Natural killer cell (primary cell): ENCODE data around the gene THBS1. TPM values are rescaled to one million over a fixed set of nuclear protein-coding genes. Genes with fewer than 3 reads are reported as not detected.
A peak's percentile ranks its signal among the peaks of the same experiment; 100 is the strongest.

ENCODE experiments used
- ATAC-seq, 3 donors: fragments of 150-1000 bp in 2 of 3; fragments of 200-7000 bp in 1 of 3; cut with Tn5 transposase; 1 replicate in 1 of 3; 2 replicates in 2 of 3; pipeline ENCODE4 v1.10.0; 2021; ENCODE audit warnings: mild to moderate bottlenecking in 2 of 3, moderate library complexity in 2 of 3
- DNase-seq, 2 donors: peaks; one replicate each; pipeline versions ENCODE4 v3.0.0 to v3.0.0-alpha.2; 2013 to 2021; ENCODE audit warnings: mixed read lengths in 1 of 2
- H3K27ac ChIP-seq: one replicate; pipeline ENCODE4 v1.5.1; 2013; ENCODE audit warnings: mild to moderate bottlenecking, low read length
- H3K27me3 ChIP-seq: one replicate; pipeline ENCODE4 v1.6.1; 2013; ENCODE audit warnings: low read length; ENCODE audit not compliant: control insufficient read depth, insufficient read depth
- H3K36me3 ChIP-seq: one replicate; pipeline ENCODE4 v1.6.1; 2013; ENCODE audit warnings: low read length; ENCODE audit not compliant: control insufficient read depth, insufficient read depth
- H3K4me1 ChIP-seq: one replicate; pipeline ENCODE4 v1.6.1; 2013; ENCODE audit warnings: low read length; ENCODE audit not compliant: control insufficient read depth, insufficient read depth
- H3K4me3 ChIP-seq: one replicate; pipeline ENCODE4 v1.5.1; 2013; ENCODE audit warnings: low read length
- H3K9me3 ChIP-seq: one replicate; pipeline ENCODE4 v1.6.1; 2013; ENCODE audit warnings: low read length; ENCODE audit not compliant: control insufficient read depth, insufficient read depth
- H3K27ac Mint-ChIP-seq, 2 donors: one replicate each; pipeline ENCODE4 v1.8.0; 2022; ENCODE audit warnings: mild to moderate bottlenecking in 2 of 2, mixed read lengths in 2 of 2, moderate library complexity in 1 of 2
- H3K27me3 Mint-ChIP-seq, 2 donors: one replicate each; pipeline ENCODE4 v1.8.0; 2022; ENCODE audit warnings: low read depth in 2 of 2, mixed read lengths in 2 of 2
- H3K36me3 Mint-ChIP-seq: one replicate; pipeline ENCODE4 v1.8.0; 2022; ENCODE audit warnings: mixed read lengths
- H3K4me1 Mint-ChIP-seq, 2 donors: one replicate each; pipeline ENCODE4 v1.8.0; 2022; ENCODE audit warnings: mixed read lengths in 2 of 2
- H3K4me3 Mint-ChIP-seq: one replicate; pipeline ENCODE4 v1.8.0; 2022; ENCODE audit warnings: mild to moderate bottlenecking, moderate library complexity, mixed read lengths
- H3K9me3 Mint-ChIP-seq, 2 donors: one replicate each; pipeline ENCODE4 v1.8.0; 2022; ENCODE audit warnings: mixed read lengths in 2 of 2
- WGBS: methylation state at CpG from one replicate; pipeline ENCODE4 v1.1.7; 2013; ENCODE audit warnings: missing lambda C conversion rate; ENCODE audit not compliant: insufficient coverage; 5-methylcytosine and 5-hydroxymethylcytosine counted together
- intact Hi-C: fragments of 100-400 bp; cut with micrococcal nuclease; formaldehyde crosslinking; loops from one replicate; pipeline ENCODE4 v1.14.2; 2022
- total RNA-seq, 4 donors: library from RNA; stranded (reverse); fragments of 120-200 nt in 1 of 4; gene quantifications; one replicate each; pipeline versions ENCODE4 v1.2.3 to v1.2.4, GENCODE V29; 2013 to 2022
- TF ChIP-seq, protein P1 (sequence below): fragments of 200-600 bp; IDR thresholded peaks from one replicate; pipeline ENCODE4 v1.8.0; 2022; ENCODE audit warnings: antibody characterized with exemption

The THBS1 gene
- total RNA-seq, 3 donors from 2014 or later (not counting 1 experiment from before 2014, with no cell fraction given): 27.1 to 43.3 (median 38.3) TPM

DNA sequence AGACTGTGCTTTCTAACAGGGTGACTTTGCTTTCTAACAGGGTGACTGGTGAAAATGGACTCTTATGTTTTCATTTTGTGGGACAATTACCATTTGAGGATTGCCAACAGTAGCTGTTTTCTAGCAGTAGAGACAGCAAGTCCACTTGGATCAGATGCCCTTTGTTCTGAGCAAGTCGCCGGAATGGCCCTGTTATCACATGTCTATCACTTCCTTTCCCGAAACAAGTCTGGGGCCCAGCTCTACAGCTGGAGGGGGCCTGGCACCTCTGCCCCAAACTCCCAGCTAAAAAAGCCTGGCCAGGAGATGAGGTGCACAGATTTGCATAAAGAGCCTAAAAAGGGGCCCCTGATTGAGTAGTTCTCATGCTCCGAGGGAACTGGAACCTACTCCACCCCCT is 44.6 kb downstream of the THBS1 start:
- H3K4me1 ChIP-seq: peaks cover 82% of the 10 kb centered on the region
- peaks cover 6% of the 10 kb centered on the region for H3K36me3 Mint-ChIP-seq
- peak overlapping the region; percentile 100 for H3K27ac ChIP-seq
- TF ChIP-seq, protein P1, sequence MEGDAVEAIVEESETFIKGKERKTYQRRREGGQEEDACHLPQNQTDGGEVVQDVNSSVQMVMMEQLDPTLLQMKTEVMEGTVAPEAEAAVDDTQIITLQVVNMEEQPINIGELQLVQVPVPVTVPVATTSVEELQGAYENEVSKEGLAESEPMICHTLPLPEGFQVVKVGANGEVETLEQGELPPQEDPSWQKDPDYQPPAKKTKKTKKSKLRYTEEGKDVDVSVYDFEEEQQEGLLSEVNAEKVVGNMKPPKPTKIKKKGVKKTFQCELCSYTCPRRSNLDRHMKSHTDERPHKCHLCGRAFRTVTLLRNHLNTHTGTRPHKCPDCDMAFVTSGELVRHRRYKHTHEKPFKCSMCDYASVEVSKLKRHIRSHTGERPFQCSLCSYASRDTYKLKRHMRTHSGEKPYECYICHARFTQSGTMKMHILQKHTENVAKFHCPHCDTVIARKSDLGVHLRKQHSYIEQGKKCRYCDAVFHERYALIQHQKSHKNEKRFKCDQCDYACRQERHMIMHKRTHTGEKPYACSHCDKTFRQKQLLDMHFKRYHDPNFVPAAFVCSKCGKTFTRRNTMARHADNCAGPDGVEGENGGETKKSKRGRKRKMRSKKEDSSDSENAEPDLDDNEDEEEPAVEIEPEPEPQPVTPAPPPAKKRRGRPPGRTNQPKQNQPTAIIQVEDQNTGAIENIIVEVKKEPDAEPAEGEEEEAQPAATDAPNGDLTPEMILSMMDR: no peak
- no peaks in the 10 kb centered on the region for H3K27me3 ChIP-seq
- no peaks in the 10 kb centered on the region for H3K27me3 Mint-ChIP-seq
- H3K9me3 ChIP-seq: peaks cover 6% of the 10 kb centered on the region
- H3K9me3 Mint-ChIP-seq: peaks cover 0 to 2% of the 10 kb centered on the region in 2 donors
- H3K27ac Mint-ChIP-seq: peak overlapping the region; percentile 100
- H3K36me3 ChIP-seq: no peaks in the 10 kb centered on the region
- no peak overlapping the region for H3K4me3 ChIP-seq
- DNase-seq: no peak
- peak overlapping the region; percentile 97 for H3K4me3 Mint-ChIP-seq
- no peak for ATAC-seq
- intact Hi-C loops: loop anchor here (2.0 to 10.0 kb wide), 3 partner anchors 41 to 1051 kb away; no protein-coding TSS in a partner anchor
- peaks cover 95 to 96% of the 10 kb centered on the region in 2 donors for H3K4me1 Mint-ChIP-seq
- 50% methylated on average over 4 of the region's 4 CpGs for WGBS

DNA sequence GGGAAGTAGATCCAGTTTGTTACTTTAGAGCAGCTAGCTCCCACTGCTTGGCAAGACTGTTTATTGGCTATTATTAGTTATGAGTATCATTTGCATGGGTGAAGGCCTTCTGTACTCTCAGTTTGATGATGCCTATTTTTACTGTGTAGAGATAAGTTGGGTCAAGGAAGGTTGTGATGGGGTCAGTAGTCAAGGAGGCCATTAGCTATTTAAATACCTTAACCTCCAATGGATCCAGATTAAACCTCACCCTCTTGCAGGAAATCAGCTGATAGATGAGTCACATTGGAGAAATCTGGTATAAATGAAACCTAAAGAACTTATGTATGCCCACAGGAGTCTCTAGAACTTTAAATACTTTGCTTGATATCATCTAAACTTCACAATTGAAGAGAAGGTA is 45.0 kb downstream of the THBS1 start:
- TF ChIP-seq, protein P1: no peak
- Mint-ChIP-seq H3K36me3 (peaks cover 6% of the 10 kb centered on the region), H3K4me3 (peak overlapping the region; percentile 97), H3K9me3 (peaks cover 0 to 2% of the 10 kb centered on the region in 2 donors), H3K27me3 (no peaks in the 10 kb centered on the region), H3K4me1 (peaks cover 99 to 100% of the 10 kb centered on the region in 2 donors), H3K27ac (peak overlapping the region; percentile 100)
- DNase-seq (peak in 1 of 2 donors; percentile 18), ATAC-seq (no peak)
- Histone ChIP-seq H3K9me3 (peaks cover 6% of the 10 kb centered on the region), H3K36me3 (no peaks in the 10 kb centered on the region), H3K4me1 (peaks cover 86% of the 10 kb centered on the region), H3K27ac (peak overlapping the region; percentile 100), H3K27me3 (no peaks in the 10 kb centered on the region), H3K4me3 (no peak overlapping the region)
- intact Hi-C loops: loop anchor here (2.0 to 10.0 kb wide), 3 partner anchors 41 to 1051 kb away; no protein-coding TSS in a partner anchor

DNA sequence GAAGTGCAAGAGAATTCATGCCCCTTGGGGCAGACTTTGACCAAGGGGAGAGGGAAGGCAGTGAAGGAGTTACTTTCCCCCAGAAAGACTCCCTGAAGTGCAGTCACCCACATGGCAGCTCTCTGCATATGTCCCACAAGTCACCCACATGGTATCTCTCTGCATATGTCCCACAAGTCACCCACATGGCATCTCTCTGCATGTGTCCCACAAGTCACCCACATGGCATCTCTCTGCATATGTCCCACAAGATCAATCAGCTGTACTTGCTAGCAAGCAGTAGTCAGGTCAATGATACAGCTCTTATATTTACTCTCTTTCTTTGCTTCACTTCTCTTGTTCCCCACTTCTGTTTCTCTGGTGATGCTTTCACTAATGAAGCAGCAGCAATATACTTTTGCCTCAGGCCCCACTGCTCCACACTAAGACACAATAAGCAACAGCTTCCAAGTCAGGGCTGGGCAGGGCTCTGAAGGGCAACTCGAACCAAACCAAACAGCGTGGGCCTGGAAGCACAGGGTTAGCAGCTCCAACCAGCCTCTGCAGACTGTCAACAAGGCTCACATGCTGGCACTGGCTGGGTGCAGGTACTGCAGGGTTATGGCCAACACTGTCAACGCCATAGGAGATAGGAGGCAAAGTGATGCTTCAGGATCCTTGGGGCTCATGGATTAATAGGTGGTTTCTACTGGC is 46.7 kb downstream of the THBS1 start:
- Mint-ChIP-seq H3K4me1 (peaks cover 89% of the 10 kb centered on the region in 2 donors), H3K4me3 (peak overlapping the region; percentile 62)
- TF ChIP-seq, protein P1: no peak

More for the DNA sequence above, 46.7 kb downstream of the THBS1 start:
- Mint-ChIP-seq H3K9me3 (peaks cover 0 to 2% of the 10 kb centered on the region in 2 donors), H3K27ac (peak overlapping the region; percentile 100), H3K36me3 (peaks cover 6% of the 10 kb centered on the region), H3K27me3 (no peaks in the 10 kb centered on the region)
- no peaks in the 10 kb centered on the region for H3K27me3 ChIP-seq
- H3K27ac ChIP-seq: peak overlapping the region; percentile 100
- DNase-seq (no peak), ATAC-seq (no peak)
- intact Hi-C loops: loop anchor here (2.0 to 10.0 kb wide), 2 partner anchors 89 to 1053 kb away; no protein-coding TSS in a partner anchor
- H3K9me3 ChIP-seq: peaks cover 6% of the 10 kb centered on the region
- peaks cover 85% of the 10 kb centered on the region for H3K4me1 ChIP-seq
- 83% methylated on average over 3 of the region's 3 CpGs for WGBS
- H3K4me3 ChIP-seq: no peak overlapping the region
- no peaks in the 10 kb centered on the region for H3K36me3 ChIP-seq
